Endothelial cell (in vitro differentiated cells): Measurements from ENCODE around the gene SYNE2. TPM values are rescaled to one million over a fixed set of nuclear protein-coding genes. Genes with fewer than 3 reads are reported as not detected.

ENCODE experiments used
- DNase-seq: peaks from one replicate; pipeline ENCODE4 v3.0.0; 2021; ENCODE audit warnings: low spot score
- H3K27ac Mint-ChIP-seq: one replicate; pipeline ENCODE4 v1.8.0; 2021; ENCODE audit warnings: mixed read lengths, inconsistent platforms; ENCODE audit not compliant: unreplicated experiment
- H3K27me3 Mint-ChIP-seq: one replicate; pipeline ENCODE4 v1.8.0; 2021; ENCODE audit warnings: mild to moderate bottlenecking, moderate library complexity, mixed read lengths, inconsistent platforms; ENCODE audit not compliant: unreplicated experiment
- H3K36me3 Mint-ChIP-seq: one replicate; pipeline ENCODE4 v1.8.0; 2021; ENCODE audit warnings: mild to moderate bottlenecking, low read depth, mixed read lengths, inconsistent platforms; ENCODE audit not compliant: unreplicated experiment
- H3K4me1 Mint-ChIP-seq: one replicate; pipeline ENCODE4 v1.8.0; 2021; ENCODE audit warnings: mild to moderate bottlenecking, mixed read lengths, inconsistent platforms; ENCODE audit not compliant: unreplicated experiment
- H3K4me3 Mint-ChIP-seq: one replicate; pipeline ENCODE4 v1.8.0; 2021; ENCODE audit warnings: mild to moderate bottlenecking, mixed read lengths, inconsistent platforms; ENCODE audit not compliant: unreplicated experiment
- H3K9me3 Mint-ChIP-seq: one replicate; pipeline ENCODE4 v1.8.0; 2021; ENCODE audit warnings: mixed read lengths, inconsistent platforms; ENCODE audit not compliant: unreplicated experiment
- total RNA-seq: library from RNA; stranded (reverse); fragmentation: NEBNext Ultra II Directional; extraction: Animal tissue kit (Norgen Biotek cat#: 25700); gene quantifications from one replicate; pipeline ENCODE4 v1.2.1, GENCODE V29; 2021; ENCODE audit not compliant: unreplicated experiment
- TF ChIP-seq, protein P1 (sequence below): fragments of 200-600 bp; sonication (generic); IDR thresholded peaks from one replicate; pipeline ENCODE4 v1.5.0; 2021; ENCODE audit warnings: antibody characterized with exemption; ENCODE audit not compliant: unreplicated experiment

Gene SYNE2
- total RNA-seq, 1 donor from 2014 or later: 35.9 TPM

DNA sequence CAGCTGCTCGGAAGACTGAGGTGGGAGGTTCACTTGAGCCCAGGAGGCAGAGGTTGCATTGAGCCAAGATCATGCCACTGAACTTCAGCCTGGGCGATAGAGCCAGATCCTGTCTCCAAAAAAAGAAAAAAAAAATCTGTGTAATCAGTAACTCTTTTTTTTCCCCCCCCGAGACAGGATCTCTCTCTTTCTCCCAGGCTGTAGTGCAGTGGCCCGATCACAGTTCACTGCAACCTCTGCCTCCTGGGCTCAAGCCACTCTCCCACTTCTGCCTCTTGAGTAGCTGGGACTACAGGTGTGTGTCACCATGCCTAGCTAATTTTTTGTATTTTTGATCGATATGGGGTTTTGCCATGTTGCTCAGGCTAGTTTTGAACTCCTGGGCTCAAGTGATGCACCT, 113.6 kb downstream of the SYNE2 start:
- no peaks in the 10 kb centered on the region for H3K9me3 Mint-ChIP-seq
- H3K4me3 Mint-ChIP-seq: no peak overlapping the region
- no peaks in the 10 kb centered on the region for H3K27me3 Mint-ChIP-seq
- H3K4me1 Mint-ChIP-seq: no peaks in the 10 kb centered on the region
- no peak for DNase-seq
- TF ChIP-seq, protein P1, sequence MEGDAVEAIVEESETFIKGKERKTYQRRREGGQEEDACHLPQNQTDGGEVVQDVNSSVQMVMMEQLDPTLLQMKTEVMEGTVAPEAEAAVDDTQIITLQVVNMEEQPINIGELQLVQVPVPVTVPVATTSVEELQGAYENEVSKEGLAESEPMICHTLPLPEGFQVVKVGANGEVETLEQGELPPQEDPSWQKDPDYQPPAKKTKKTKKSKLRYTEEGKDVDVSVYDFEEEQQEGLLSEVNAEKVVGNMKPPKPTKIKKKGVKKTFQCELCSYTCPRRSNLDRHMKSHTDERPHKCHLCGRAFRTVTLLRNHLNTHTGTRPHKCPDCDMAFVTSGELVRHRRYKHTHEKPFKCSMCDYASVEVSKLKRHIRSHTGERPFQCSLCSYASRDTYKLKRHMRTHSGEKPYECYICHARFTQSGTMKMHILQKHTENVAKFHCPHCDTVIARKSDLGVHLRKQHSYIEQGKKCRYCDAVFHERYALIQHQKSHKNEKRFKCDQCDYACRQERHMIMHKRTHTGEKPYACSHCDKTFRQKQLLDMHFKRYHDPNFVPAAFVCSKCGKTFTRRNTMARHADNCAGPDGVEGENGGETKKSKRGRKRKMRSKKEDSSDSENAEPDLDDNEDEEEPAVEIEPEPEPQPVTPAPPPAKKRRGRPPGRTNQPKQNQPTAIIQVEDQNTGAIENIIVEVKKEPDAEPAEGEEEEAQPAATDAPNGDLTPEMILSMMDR: no peak
- no peaks in the 10 kb centered on the region for H3K36me3 Mint-ChIP-seq
- no peak overlapping the region for H3K27ac Mint-ChIP-seq

GRCh38 chr14:63972323-63972932, 119.6 kb downstream of the SYNE2 start:
- TF ChIP-seq, protein P1: no peak
- no peak for DNase-seq
- Mint-ChIP-seq H3K36me3 (no peaks in the 10 kb centered on the region), H3K4me1 (no peaks in the 10 kb centered on the region), H3K27ac (no peak overlapping the region), H3K9me3 (no peaks in the 10 kb centered on the region), H3K27me3 (peaks cover 1% of the 10 kb centered on the region), H3K4me3 (no peak overlapping the region)

DNA sequence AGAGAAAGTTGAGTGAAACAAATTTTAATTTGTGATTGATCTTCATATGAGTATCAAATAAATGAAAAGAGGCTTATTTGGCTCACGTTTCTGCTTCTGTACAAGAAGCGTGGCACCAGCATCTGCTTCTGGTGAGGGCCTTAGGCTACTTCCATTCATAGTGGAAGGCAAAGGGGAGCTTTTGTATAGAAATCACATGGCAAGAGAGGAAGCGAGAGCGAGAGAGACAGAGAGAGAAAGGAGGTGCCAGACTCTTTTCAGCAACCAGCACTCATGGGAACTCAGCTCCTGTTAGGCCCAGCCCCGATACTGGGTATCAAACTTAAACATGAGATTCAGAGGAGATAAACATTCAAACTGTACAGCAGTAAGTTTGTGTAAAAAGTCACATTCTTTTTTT, 121.4 kb downstream of the SYNE2 start:
- H3K4me3 Mint-ChIP-seq: no peak overlapping the region
- TF ChIP-seq, protein P1: no peak
- H3K27me3 Mint-ChIP-seq: peaks cover 1% of the 10 kb centered on the region
- no peaks in the 10 kb centered on the region for H3K9me3 Mint-ChIP-seq
- H3K27ac Mint-ChIP-seq: no peak overlapping the region
- DNase-seq: no peak
- H3K4me1 Mint-ChIP-seq: no peaks in the 10 kb centered on the region
- H3K36me3 Mint-ChIP-seq: no peaks in the 10 kb centered on the region

DNA sequence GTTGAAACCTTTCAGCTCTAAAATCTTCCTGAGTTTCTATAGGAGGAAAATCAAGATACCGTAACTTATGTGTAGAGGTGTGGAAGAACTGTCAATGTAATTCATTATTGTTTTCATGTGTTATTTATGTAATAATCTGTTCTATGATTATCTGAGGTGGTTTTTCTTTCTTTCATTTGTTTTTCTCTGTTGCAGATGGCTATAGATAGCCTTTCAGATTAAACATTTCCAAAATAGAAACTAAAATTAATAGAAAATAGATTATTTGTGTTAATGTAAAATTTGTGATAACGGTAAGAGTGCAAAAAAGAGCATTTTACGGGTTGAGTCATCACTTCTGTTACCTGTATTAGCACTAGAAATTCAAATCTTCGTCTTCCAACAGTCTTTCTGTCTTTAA, 128.8 kb downstream of the SYNE2 start:
- H3K4me3 Mint-ChIP-seq: no peak overlapping the region
- peaks cover 3% of the 10 kb centered on the region for H3K36me3 Mint-ChIP-seq
- no peaks in the 10 kb centered on the region for H3K27me3 Mint-ChIP-seq
- no peak overlapping the region for H3K27ac Mint-ChIP-seq
- no peak for DNase-seq
- H3K4me1 Mint-ChIP-seq: no peaks in the 10 kb centered on the region
- TF ChIP-seq, protein P1: no peak
- H3K9me3 Mint-ChIP-seq: no peaks in the 10 kb centered on the region

DNA sequence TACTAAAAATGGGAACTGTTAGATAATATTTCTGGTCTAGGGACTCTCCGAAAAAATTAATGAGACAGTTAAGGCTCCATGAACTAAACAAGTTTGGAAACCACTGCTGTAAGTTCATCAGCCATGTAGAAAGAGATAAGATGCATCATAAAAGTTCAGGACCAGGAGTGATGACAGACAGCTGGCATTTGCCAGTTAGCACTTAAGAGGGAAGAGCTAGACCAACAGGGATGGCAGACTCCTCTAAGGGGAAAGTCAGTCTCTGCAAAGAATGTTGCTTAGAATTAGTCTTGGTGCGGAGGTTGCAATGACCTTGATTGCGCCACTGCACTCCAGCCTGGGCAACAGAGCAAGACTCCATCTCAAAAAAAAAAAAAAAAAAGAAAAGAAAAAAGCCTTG, 129.4 kb downstream of the SYNE2 start:
- DNase-seq: no peak
- TF ChIP-seq, protein P1: no peak
- Mint-ChIP-seq H3K9me3 (no peaks in the 10 kb centered on the region), H3K4me3 (no peak overlapping the region), H3K27ac (no peak overlapping the region), H3K27me3 (no peaks in the 10 kb centered on the region), H3K4me1 (no peaks in the 10 kb centered on the region), H3K36me3 (peaks cover 3% of the 10 kb centered on the region)
